ENCODE results near the gene EPB41L2.
"Not testable (repeated sequence)": the region's sequence is repeated elsewhere in the genome, so short reads cannot be mapped to it uniquely, and the experiment has no call there.

Gene EPB41L2

DNA sequence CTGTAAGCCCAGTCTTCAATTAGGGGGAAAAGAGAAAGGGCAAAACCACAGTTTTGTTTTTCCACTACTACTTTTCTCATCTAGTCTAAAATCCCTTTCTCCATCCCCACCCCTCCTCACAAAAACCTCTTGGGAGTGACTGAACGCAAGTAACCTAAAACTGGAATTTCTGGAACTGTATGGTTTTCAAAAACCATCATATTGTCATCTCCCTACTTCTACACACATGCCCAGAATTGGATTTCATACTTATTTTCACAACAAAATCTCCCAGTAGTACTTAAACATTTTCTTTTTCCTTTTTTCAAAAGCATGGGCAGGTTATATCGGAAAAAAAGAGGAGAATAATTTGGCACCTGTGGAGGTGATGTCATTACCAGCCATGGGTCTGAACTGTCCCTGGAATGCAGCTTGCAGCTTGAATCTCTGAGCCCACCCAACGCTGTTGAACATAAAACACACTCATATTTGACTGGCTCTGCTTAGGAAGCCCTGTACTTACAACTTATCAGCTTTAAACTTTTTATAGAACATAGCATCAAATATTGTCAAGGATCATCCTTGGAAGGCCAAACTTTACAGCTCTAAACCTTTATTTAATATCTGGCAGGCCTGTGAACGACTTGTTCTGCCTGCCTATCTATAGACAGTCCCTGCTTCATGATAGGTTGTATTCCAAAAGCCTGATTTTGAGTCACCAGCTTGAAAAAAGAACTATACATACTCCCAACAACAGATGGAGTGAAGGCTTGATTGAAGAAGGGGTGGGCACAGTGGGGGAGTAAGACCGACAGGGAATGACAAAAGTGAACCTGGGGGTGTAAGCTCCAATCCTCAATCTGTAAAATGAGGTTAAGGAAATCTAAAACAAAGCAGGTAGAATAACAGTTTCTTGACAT is 59.3 kb downstream of the EPB41L2 start:
- no peak for DNase-seq (ENCODE audit: low read depth)

DNA sequence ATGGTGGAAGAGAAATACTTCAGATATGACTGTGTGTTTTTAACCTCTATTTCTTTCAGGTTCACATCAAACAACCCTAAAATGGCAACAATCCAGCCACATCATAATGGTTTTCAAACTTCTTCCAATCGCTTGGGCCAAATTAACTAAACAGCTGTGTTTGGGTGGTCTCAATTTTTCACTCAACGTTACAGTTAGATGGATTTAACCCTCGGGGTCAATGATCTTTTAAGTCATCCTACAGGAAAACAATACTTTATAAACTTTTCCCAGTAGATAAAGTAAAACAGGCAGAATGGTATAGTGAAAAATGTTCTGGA is 60.4 kb downstream of the EPB41L2 start:
- DNase-seq (ENCODE audit: low read depth), result no peak

DNA sequence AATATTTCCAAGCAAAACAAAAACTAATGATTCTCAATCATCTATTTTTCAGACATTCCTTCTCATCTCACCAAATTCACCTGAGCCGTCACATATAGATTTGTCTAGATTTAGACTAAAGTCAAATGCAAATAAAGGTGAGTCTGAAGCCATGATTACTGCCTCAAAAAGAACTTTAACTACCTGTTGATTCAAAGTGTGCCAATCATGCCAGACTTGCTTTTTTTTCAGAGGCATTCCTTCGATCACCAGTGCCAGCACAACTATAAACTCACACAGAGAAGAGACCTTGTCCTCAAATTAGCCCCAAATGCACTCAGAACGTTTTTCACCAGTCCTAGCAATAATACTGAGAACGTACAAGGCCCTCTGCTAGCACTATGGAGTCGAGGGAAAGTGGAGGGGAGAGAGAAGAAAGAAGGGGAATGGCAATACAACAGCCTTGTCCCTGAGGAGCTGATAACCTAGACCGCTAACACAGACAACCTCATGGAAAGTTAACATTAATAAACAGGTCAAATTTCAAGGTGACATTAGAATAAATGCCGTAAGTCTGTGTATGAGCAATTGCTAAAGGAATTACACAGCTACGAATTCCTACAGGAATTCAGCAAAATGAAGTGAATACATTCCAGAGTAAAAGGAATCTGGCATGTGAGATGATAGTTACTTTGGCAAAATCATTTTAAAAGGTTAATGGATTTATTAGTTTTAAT is 60.9 kb downstream of the EPB41L2 start:
- DNase-seq (ENCODE audit: low read depth), result no peak

DNA sequence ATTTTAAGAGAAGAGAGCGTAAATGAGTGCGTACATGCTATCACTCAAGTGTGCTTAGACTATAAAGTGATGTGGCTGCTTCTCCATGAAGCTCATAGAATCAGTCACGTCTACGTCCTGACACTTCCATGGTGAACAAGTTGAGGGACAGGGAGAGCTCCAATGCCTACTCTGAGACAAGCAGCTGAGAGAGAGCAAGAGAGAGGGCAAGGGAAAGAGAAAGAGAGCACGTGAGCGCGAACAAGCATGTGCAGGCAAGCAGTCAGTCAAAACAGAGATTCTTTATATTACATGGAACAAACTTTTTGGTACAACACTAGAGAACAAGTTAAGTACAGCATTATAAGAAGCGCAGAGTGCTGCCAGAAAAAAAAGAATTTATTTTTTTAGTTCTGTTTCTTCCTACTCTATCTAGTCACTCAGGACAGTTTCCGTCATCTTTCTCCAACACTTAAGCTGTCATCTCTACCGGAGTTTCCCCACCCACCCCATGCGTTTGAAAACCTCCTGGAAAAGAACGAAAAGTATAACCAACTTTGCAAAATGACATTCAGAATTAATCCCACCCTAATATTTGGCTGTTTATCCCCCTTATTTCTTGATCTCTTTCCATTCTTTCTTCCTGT is 61.8 kb downstream of the EPB41L2 start:
- DNase-seq (ENCODE audit: low read depth), result no peak

DNA sequence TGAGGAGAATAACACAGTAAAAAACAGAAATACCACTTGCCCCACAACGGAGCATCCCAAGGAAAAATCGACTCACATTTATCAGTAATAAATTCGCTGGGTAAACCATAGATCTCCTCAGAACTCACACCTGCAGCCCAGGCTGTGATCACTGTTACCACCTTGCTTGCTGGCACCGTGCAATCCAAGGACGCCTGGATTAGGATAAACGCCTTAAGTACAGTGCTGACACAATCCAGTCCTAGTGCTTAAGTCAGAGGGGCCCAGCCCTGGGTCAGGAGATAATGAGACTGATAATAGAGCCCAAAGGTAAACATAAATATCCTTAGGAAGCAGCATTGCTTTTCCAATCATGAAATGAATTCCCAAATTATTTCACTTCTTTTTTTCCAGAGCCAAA is 62.5 kb downstream of the EPB41L2 start:
- DNase-seq (ENCODE audit: low read depth), result no peak

DNA sequence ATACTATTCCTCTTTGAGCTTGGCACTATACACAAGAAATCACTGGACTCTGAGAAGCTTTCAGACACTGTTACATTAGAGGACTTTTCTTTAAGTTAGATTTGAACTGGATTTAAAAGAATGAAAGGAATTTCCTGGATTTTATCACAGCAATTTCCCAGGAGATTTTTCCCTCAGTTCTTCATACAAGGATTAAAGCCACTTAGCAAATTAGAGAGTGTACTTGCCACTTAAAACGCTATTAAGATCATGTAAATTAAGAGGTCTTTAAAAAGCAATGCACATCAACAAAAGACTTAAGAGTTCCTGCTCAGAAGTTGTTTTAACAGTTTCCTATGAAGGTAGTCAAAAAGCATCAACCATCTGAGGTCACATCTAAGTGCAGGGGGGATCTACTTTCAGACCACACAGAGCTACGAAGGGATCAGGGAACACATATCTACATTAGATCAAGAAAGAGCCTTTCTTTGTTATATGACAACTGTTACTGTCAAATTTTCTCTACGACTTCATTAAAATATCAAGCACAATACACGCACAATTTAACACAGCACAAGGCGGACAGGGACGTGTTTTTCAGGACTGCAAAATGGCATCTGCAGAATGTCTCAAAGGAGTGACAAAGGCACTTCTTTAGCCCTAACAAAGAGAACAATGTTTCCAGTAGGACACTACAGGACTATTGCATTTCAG is 65.8 kb downstream of the EPB41L2 start:
- no peak for DNase-seq (ENCODE audit: low read depth)

DNA sequence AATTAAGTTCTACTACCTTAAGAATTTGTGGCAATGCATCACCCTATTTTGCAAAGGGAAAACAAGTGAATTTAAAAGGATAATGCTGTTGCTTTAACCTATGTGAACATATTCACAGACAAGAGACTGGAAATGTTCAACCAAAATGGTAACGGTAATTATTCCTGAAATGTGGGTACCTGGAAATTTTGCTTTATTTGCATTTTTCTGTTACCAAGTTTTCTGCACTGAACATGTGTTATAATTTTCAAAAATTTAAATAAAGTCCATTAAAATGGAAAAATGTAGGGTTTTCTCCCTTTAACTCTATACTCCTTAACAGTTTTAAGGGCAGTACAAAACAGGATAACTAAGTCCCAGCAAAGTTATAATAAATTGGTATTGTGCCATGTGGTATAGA is 66.4 kb downstream of the EPB41L2 start:
- no peak for DNase-seq (ENCODE audit: low read depth)

DNA sequence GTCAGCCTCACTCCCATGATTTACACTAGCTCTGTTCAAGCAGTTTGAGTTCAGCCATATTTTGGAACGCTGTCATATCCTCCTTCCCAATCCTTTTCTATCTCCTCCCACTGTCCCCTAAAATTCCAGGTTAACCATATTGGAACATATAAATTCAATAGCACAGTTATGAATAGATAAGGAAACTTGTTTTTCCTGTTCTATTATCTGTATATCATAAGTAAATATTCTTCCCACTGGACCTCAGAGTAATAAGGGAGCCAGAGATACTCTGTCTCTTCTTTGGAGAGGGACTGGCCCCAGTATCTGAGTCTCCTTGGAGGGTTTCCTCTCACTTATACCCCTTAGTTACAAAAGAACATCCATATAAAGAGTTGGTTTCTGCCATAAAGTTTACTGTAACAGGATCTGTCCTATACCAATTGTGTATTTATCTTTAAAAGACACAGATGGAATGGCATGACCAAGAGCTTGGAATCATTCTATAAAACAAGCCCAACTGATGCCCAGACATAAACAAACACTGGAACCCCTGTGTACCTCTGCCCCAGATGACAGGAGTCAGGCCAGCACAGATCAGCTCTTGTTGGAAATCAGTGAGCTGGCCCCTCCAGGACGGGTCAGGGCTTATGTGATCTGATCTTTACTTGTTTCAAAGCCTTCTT is 67.1 kb downstream of the EPB41L2 start:
- DNase-seq (ENCODE audit: low read depth), result no peak

DNA sequence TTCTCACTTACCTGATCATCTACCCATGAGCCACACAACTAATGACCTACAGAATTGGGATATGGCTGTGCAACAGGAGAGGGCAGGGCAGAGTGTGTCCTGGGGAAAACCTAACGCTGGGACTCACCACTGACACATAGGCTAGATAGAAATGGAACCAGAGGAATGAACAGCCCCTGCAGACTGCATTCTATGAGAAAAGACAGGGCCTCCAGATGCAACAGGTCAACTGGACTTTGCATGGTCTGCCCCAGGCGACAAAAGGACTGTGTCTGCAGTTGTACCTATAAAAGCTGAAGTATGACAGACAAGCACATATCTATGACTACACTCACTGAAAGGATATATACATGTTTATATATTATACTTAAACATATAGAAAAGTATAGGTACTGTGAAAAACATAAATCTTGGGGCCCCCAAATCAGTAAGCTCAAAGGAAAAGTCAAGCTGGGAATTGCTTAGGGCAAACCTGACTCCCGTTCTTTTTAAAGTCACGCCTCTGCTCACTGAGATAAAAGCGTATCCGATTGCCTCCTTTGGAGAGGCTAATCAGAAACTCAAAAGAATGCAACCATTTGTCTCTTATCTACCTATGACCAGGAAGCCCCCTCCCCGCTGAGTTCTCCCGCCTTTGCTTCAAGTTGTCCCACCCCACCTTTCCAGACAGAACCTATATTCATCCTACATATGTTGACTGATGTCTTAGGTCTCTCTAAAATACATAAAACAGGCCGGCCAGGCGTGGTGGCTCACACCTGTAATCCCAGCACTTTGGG is 68.5 kb downstream of the EPB41L2 start:
- DNase-seq (ENCODE audit: low read depth), result no peak

DNA sequence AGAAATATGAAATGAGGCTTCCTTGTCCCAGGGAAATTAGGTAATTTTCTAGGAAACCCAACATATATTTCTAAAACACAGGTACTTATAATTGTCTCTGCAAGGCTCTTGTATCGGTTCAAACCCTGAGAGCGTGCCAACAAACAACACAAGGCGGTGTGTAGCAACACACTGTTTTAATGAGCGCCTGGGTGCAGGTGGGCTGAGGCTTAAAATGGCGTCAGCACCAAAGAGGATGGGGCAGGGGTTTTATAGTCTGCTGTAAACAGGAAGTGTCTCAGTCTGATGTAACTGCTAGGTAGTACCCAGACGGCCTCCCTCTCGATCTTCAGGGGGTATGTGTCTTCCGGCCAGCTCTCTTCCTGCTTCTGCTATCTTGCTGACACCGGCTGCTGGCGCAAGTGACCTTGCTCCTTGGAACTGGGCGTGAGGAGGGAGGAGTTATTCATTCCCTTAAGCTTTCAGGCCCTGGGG is 69.7 kb downstream of the EPB41L2 start:
- no peak for DNase-seq (ENCODE audit: low read depth)

DNA sequence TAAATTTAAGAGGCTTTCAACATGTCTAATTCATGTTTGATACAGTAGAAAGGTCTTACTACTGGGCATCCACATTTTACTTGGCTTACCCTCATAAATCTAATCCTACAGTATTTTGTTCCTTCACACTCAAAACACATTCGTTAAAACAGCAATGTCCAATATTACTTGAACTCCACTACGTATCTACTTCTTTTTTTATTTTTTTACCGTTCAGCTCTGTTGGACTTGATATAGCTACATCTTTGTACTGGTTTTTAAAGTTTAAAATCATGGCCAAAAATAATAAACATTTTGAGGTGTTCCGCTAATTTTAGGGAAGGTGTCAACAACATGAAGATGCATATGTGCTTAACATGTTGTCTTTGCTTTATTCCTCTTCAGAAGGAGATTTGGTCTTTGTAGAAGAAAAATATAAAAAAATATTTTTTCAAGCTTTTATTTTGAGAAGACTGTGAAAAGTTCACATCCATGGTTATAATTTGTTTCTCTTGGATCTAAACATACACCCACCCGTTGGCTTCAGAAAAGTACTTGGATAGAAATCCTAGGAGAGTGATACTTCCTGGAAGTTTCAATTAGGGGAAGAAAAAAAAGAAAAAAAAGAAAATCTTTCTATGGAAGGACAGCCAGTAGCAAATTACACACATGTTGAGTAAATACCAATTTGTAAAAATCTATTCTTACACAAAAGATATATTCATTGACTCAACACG is 71.5 kb downstream of the EPB41L2 start:
- DNase-seq (ENCODE audit: low read depth), result no peak

DNA sequence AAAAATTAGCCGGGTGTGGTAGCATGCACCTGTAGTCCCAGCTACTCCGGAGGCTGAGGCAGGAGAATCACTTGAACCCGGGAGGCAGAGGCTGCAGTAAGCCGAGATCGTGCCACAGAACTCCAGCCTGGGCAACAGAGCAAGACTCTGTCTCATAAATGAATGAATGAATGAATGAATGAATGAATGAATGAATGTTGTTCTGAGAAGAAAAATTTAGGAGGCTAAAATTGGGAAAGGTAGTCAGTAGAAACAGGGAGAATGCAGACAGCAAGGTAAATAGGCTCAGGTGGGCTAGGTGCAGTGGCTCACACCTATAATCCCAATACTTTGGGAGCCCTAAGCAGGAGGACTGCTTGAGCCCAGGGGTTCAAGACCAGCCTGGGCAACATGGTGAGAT is 75.5 kb downstream of the EPB41L2 start:
- DNase-seq (ENCODE audit: low read depth), result not testable (repeated sequence)

DNA sequence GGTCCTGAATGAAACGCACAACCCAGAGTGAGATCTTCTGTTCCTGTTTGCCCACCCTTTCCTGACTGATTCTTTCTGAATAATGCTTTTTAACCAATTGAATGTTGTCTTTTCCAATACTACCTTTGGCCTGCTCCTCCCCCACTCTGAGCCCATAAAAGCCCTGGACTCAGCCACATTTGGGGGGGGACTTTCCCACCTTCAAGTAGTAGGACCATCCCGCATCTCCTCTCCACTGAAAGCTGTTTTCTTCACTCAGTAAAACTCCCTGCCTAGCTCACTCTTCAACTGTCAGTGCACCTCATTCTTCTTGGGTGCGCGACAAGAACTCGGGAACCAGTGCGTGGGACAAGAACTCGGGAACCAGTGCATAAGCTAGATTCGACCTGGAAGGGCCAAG is 77.9 kb downstream of the EPB41L2 start:
- DNase-seq (ENCODE audit: low read depth), result no peak

DNA sequence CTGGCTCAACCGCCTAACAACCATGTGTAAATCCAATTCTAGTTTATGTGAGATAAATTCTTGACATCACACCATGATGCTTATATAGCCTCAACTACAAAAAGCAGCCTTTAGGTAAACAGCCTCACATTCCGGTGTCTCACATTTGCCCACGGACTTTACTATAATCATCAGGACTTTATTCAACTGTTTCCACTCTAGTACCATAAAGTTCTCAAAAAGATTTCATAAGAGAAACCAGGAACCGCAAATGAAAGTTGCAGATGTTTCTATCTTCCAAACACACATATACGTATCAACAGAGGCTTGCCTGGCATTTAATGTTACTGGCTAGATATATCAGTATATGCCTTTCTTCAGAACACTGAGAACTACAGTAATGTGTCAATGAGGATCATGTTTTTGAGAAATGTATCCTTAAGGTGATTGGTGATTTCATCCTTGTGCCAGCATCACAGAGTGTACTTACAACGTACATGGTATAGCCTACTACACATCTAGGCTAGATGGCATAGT is 80.0 kb downstream of the EPB41L2 start:
- DNase-seq (ENCODE audit: low read depth), result no peak

DNA sequence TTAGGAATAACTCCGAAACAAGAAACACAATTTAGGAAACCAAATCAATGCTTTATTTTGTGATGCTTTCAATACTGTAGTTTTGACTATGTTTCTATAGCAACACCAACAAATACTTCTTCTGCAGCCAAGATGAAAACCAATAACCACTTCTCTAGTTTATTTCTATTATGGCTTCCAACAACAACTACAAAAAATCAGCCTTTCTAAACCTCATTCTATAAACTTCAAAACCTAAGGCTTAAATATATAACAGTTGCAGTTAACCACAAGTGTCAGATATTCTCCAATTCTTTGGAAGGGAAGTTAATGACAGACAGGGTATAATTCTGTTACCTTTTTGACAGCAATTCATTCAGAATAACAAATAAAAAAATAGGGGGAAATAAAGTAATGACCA is 80.9 kb downstream of the EPB41L2 start:
- DNase-seq (ENCODE audit: low read depth), result no peak

DNA sequence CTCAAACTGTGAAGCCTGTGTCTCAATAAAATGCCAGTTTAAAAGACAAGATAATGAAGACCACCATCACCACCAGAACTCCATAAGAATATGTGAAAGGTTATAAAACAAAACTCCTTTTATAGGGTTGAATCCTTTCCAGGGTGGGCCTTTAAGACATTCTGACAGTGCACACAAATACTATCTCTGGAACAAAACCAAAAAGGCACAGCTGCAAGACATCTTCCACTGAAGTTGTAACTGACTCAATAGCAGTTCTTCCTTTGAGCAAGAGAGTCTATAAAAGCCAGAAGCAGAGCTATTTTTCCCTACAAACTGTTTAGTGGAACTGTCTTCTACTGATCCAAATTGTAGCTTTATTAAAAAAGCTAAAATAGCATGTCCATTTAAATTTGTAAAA is 81.6 kb downstream of the EPB41L2 start:
- no peak for DNase-seq (ENCODE audit: low read depth)

DNA sequence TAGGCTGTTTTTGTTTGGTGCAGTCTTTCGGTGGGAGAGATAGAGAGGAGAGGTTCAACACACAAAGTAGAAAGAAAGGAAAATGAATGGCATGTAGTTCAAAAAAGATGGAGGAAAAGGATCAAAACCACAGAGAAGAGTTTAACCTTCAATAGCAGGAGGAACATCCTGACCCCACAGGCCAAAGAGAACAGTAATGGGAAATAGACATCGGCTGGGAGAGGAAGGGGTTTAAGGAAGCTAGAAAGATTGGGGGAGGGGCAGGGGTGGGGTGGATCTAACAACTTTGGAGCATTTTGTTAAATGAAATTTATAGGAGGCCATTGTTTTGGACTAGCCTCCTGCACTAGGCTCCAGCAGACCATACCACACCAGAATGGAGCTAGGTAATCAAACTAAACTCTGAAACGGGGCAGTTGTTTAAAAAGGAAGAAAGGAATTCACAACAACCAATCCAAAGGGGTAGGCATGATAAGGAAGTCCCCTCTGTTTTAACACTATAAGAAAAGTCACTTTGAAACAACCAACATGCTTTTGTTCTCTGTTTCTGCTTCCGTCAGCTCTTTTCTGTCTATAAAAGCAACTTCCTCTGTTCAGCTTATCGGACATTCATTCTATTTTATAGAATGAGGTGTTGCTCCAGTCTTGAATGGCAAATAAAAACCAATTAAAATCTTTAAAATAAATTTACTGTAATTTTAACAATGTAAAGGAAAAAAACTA is 82.6 kb downstream of the EPB41L2 start:
- DNase-seq (ENCODE audit: low read depth), result no peak

DNA sequence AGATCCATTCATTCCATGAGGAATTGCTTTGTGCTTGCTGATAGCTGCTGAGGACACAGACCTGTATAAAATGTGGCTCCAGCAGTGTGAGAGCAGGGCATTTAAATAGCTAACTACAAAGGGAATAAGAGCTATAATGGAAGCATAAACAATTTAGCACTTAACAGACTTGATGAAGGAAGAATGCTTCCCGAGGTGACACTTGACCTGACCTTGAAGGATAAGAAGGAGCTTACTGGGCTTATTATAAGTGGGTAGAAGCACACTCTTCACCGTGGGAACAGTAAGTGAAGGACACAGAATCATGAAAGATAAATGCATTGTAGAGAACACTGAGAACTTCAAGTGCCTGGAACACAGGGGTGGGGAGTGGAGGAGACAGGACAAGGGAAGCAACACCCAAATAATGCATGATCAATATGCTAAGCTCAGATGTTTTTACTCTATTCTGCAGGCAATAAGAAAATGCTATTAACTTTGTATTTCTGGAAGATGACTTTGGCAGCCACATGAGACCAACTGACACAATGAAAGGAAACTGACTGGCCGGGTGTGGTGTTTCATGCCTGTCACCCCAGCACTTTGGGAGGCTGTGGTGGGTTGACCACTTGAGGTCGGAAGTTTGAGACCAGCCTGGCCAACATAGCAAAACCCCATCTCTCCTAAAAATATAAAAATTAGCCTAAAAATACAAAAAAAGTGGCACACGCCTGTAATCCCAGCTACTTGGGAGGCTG is 84.2 kb downstream of the EPB41L2 start:
- no peak for DNase-seq (ENCODE audit: low read depth)

DNA sequence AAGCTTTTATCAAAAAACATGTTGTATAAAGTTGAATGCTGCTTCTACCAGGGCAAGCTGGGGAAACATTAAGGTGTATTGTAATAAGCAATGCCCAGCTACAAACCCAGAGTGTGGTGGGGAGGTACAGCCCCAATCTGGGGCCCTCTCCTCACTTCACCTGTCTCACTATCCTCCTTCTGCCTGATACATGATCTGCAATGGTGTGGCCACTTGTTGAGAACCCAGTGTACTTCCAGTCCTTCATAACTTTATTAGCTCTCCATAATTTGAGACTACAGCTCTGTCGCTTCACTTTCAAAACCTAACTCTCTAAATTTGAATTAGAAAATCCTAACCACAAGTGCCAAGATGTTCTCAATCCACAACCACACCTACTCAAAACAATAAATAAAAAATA is 84.9 kb downstream of the EPB41L2 start:
- no peak for DNase-seq (ENCODE audit: low read depth)
